RWPE1 (cell line): Measurements from ENCODE around the gene LTBR.

ENCODE experiments used
- CTCF ChIA-PET: fragments of 350-600 bp; sonication (Branson Sonifier 250); formaldehyde crosslinking; extraction: SDS; loops from one replicate; lab custom pipeline; 2021; lab: Yijun Ruan, JAX
- POLR2A ChIA-PET: fragments of 400-600 bp; formaldehyde crosslinking; extraction: SDS; loops from one replicate; lab custom pipeline; 2020; ENCODE audit warnings: antibody characterized with exemption; ENCODE audit not compliant: low non-redundant PET; lab: Yijun Ruan, JAX
- DNase-seq: peaks from one replicate; pipeline ENCODE4 v3.0.0; 2012; ENCODE audit warnings: low spot score
- H3K27ac ChIP-seq: fragments of 450-650 bp; 2 replicates; pipeline ENCODE4 v1.5.1; 2017
- TF ChIP-seq, protein P1 (sequence below): fragments of 450-650 bp; conservative IDR thresholded peaks from 2 replicates; pipeline ENCODE4 v1.5.1; 2017; ENCODE audit warnings: low read depth, mild to moderate bottlenecking

Gene LTBR

DNA sequence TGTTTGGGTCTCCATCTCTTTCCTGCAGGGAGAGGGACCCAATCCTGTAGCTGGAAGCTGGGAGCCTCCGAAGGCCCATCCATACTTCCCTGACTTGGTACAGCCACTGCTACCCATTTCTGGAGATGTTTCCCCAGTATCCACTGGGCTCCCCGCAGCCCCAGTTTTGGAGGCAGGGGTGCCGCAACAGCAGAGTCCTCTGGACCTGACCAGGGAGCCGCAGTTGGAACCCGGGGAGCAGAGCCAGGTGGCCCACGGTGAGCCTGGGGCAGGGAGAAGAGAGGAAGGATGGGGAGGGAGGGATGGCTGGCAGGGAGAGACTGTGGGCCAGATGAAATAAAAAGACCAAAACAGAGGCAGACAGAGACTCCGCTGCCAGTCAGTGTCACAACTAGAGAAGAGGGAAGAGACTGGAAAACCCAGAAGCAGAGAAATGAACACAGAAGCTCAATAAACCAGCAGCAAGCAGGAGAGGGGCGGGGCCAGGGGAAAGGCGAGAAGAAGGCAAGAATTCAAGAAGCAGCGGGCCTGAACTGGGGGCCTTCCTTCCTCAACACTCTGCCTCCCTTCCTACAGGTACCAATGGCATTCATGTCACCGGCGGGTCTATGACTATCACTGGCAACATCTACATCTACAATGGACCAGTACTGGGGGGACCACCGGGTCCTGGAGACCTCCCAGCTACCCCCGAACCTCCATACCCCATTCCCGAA, 6.3 kb downstream of the LTBR start:
- ChIA-PET POLR2A (no interaction called here), CTCF (no interaction called here)
- peak overlapping the region; percentile 52 for H3K27ac ChIP-seq
- DNase-seq = no peak
- TF ChIP-seq, protein P1, sequence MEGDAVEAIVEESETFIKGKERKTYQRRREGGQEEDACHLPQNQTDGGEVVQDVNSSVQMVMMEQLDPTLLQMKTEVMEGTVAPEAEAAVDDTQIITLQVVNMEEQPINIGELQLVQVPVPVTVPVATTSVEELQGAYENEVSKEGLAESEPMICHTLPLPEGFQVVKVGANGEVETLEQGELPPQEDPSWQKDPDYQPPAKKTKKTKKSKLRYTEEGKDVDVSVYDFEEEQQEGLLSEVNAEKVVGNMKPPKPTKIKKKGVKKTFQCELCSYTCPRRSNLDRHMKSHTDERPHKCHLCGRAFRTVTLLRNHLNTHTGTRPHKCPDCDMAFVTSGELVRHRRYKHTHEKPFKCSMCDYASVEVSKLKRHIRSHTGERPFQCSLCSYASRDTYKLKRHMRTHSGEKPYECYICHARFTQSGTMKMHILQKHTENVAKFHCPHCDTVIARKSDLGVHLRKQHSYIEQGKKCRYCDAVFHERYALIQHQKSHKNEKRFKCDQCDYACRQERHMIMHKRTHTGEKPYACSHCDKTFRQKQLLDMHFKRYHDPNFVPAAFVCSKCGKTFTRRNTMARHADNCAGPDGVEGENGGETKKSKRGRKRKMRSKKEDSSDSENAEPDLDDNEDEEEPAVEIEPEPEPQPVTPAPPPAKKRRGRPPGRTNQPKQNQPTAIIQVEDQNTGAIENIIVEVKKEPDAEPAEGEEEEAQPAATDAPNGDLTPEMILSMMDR = no peak

DNA sequence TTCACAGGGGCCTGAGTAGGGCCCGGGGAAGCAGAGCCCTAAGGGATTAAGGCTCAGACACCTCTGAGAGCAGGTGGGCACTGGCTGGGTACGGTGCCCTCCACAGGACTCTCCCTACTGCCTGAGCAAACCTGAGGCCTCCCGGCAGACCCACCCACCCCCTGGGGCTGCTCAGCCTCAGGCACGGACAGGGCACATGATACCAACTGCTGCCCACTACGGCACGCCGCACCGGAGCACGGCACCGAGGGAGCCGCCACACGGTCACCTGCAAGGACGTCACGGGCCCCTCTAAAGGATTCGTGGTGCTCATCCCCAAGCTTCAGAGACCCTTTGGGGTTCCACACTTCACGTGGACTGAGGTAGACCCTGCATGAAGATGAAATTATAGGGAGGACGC, 7.1 kb downstream of the LTBR start:
- CTCF ChIA-PET = no interaction called here
- DNase-seq = no peak
- TF ChIP-seq, protein P1 = no peak
- H3K27ac ChIP-seq = peak overlapping the region; percentile 52
- POLR2A ChIA-PET = no interaction called here

DNA sequence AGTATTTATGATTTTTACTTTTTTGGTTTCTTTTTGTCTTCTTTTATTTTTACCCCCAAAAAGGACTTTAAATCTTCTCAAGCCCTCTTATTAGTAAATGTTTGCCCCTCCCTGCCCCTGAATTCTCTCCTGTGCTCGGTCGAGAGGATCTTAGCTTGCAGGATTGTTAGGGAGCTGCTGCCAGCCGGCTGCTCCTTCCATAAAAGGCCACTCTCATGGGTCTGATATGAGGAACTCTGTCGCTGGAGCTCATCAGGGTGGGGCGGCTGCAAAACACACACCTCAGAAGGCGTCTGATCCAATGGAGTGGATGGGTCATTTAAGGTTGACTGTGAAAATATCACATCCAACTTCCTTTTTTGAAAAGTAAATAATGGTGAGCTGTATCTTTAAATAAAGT, 8.5 kb downstream of the LTBR start:
- ChIA-PET POLR2A (interaction anchor here (0.6 kb wide), 1 partner anchor 308 kb away, joined by 4 read pairs; no protein-coding TSS in a partner anchor), CTCF (interaction anchor here (0.6 kb wide), 2 partner anchors 31 to 41 kb away, joined by 3 to 6 read pairs; no protein-coding TSS in a partner anchor)
- TF ChIP-seq, protein P1 = no peak
- H3K27ac ChIP-seq = peak overlapping the region; percentile 44
- no peak for DNase-seq

DNA sequence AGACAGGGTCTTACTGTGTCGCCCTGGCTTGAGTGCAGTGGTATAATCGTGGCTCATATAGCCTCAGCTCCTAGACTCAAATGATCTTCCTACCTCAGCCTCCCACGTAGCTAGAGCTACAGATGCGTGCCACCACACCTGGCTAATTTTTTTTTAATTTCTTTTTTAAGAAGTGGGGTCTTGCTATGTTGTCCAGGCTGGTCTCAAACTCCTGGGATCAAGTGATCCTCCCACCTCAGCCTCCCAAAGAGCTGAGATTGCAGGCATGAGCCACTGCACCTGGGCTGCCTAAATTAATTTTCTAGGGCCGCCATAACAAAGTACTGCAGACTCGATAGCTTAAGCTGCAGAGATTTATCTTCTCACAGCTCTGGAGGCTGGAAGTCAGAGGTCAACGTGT, 9.1 kb downstream of the LTBR start:
- ChIA-PET POLR2A (interaction anchor here (0.6 kb wide), 1 partner anchor 307 kb away, joined by 4 read pairs; no protein-coding TSS in a partner anchor), CTCF (interaction anchor here (0.6 kb wide), 1 partner anchor 41 kb away, joined by 6 read pairs; no protein-coding TSS in a partner anchor)
- TF ChIP-seq, protein P1 = no peak
- DNase-seq = no peak
- peak overlapping the region; percentile 44 for H3K27ac ChIP-seq

DNA sequence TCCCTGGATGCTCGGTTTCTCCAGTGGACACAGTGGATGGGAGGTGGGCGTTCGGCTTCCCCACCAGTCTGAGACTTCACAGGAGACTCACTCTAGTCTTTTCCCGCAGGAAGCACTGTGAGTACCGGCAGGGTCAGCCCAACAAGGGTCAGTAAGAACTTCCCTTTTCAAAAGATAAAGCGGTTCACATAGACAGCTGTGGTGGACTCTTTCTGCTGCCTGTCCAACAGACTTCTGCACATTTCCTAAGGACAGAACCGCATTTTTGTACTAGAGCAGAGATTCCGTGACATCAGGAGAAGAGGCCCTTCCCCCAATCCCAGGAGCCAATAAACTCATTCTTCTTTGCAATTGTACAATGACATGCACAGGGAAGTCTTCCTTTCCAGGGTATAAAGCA, 10.4 kb downstream of the LTBR start:
- no peak for DNase-seq
- POLR2A ChIA-PET = no interaction called here
- CTCF ChIA-PET = no interaction called here
- TF ChIP-seq, protein P1 = no peak
- peak overlapping the region; percentile 44 for H3K27ac ChIP-seq

DNA sequence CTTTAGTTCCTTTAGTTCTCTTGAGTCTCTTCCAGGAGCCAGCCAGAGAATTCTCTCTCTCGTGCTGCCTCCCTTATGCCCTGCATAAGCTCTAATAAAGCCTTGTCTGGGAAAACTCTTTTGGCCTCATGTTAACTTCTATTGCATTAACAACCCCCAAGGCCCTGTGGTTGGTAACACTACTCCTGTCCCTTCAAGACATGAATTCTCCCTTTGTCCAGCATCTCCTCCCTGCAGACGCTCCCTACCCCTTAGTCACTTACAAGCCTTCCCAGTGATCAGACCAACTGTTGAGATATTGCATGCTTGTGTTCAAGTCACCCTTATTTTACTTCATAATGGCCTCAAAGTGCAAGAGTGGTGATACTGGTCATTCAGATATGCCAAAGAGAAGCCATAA, 12.1 kb downstream of the LTBR start:
- DNase-seq = no peak
- TF ChIP-seq, protein P1 = no peak
- H3K27ac ChIP-seq = no peak overlapping the region
- CTCF ChIA-PET = no interaction called here
- POLR2A ChIA-PET = no interaction called here
